T follicular helper cell (primary cell): Measurements from ENCODE around the gene ZPR1.
"Not testable (repeated sequence)": the region's sequence is repeated elsewhere in the genome, so short reads cannot be mapped to it uniquely, and the experiment has no call there.

ENCODE experiments used
- DNase-seq: peaks from one replicate; pipeline ENCODE4 v3.0.0-alpha.2; 2020; ENCODE audit warnings: low read depth

The ZPR1 gene

DNA sequence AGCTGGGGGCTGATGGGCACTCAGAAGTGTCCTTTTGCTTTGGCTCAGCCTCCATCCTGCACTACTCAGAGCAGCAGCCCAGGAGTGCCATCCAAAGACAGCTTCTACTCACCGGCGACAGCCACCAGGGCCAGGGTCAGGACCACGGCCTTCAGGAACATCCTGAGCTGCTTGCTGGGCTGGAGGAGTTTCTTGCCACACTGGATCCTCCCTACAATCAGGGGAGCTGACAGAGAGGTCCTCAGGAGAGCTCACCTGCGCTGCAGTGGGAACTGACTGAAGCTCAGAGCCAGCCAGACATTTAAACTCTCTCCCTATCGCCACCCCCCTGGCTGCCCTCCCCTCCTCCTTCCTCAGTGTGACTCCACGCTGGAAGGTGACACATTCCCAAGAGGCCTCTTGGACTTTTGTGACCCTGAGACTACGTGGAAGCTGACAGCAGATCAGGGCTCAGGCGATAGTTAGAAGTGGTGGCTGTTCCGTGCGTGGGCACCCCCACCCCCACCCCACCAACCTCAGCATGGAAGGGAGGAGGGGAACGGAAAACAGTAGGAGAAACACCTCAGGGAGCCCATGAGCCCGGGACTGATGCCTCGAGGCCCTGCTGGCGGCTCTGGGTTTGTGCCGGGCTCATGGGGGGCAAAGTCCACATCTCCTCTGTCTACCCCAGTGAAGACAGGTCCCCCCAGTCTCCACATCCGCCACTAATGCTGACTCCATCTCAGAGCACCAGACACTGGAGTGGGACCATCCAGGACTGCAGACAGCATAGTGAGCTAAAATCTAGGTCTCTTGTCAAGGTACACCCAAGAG lies 35.4 kb upstream of the ZPR1 start, which contains the start of gene APOA4:
TSS of gene APOA4 (minus strand) at position 274 of the 813 bp plus-strand sequence. CDS start at position 161, 113 bp downstream.
- DNase-seq, result no peak

DNA sequence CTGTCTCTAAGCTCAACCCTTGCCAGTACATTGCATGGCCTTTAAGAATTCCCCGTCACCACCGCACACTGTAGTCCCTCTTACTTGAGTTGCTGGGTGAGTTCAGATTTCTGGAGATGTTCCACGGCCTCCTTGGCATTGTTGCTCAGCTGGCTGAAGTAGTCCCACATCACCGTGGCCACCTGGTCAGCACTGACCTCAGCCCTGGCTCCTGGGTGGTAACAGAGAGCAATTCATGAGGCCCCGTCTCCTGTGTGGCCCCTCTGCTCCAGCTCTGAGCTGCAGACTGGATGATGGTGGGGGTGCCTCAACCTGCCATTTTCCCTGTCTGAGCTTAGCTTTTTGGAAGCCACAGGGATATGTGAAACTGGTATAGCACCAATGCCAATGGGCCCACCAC lies 34.8 kb upstream of the ZPR1 start:
- no peak for DNase-seq

DNA sequence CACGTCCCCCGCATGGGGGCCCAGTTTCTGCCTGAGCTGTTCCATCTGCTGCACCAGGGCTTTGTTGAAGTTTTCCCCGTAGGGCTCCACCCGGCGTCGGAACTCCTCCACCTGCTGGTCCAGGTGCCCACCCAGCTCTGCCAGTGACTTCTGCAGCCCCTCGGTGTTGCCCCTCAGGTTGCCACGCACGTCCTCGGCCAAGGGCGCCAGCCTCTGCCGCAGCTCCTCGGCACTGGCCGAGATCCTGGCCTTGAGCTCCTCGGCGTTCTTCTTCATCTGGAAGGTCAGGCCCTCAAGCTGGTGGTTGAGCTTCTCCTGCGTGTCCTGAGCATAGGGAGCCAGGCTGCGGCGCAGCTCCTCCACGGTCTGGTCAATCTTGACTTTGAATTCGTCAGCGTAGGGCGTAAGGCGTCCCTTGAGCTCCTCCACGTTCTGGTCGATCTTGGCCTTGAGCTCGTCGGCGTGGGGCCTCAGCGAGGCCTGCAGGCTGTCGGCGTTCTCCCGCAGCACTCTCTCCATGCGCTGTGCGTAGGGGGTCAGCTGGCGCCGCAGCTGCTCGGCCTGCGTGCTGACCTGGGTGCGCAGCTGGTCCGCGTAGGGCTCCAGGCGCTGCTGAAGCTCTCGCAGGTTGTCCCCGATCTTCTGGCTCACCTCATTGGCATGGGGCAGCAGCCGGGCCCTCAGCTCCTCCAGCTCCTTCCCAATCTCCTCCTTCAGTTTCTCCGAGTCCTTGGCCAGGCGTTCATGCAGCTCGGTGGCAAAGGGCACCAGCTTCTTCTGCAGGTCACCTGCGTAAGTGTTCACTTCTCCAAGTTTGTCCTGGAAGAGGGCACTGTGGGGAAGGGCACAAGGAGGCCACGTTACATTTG lies 33.5 kb upstream of the ZPR1 start:
- no peak for DNase-seq

DNA sequence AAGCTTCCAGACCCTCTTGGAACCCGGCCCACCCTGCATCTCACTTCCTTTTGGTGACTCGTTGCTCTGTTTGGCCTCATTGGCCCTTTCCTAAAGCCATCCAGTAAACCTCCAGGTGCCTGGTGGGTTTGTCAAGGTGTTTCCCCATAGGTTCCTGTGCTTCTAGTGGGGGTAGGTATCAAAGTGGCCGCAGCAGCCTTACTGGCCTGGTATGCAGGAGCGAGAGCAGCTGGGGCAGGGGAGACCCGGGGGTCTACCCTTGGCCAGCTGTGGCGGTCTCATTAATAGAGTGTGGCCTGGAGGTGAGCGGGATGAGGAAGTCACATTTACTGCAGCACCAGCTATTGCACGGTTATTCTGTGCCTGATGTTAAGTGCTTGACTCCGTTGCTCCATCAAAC lies 31.2 kb upstream of the ZPR1 start:
- no peak for DNase-seq

DNA sequence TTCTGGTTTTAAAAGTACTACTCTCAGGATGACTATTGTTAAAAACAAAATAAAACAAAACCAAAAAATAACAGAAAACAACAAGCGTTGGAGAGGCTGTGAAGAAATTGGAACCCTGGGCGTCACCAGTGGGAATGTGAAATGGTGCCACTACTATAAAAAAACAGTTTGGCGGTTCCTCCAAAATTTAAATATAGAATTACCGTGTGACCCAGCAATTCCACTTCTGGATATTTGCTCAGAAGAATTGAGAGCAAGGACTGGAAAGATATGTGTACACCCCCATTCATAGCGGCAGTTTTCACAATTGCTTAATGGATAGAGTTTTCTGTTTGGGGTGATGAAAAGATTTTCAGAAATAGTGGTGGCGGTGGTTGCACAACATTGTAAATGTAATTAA lies 26.7 kb upstream of the ZPR1 start:
- DNase-seq, result no peak

DNA sequence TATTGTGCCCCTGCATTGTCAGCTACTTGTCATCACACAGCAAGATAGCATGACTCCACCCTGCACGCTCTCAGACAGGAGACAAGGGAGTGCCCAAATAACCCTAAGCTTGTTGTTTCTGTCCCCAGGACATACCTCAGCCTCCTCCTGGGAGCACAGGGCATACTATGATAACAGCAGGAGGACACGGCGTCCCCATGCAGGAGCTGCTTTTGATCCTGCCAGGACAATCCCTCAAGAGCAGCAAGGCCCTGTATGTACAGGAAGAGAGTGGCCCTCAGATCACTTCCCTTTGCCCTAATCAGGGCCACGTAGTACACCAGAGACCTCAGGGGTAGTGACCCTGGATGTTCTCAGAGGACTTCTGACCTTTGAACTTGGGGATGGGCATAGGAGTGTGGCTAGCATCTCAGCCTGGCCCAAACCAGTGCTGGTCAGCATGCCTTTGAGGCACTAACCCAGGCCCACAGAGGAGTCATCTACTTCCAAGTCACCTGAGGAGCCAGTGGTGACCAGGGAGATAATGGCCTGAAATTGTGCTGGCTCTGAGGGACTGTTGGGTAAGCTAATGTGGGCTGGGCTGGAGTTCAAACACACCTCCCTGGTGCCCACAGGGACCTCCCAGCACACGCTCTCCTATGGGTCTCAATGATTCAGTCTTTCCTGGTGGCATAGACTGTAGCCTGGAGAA lies 26.1 kb upstream of the ZPR1 start:
- DNase-seq, result no peak

DNA sequence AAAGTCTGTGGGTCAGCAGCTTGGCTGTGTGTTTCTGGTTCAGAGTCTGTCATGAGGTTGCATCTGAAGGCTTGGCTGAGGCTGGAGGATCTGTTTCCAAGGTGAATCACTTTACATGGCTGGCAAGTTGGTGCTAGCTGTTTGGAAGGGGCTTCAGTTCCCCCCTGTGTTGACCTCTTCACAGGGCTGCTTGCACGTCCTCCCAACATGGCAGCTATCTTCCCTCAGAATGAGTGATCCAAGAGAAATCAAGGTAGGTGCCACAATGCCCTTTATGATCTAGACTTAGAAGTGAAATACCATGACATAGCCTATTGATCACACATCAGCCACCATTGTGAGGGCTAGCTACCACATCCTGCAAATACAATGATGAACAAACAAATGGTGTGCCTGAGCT lies 25.3 kb upstream of the ZPR1 start:
- DNase-seq, result no peak

DNA sequence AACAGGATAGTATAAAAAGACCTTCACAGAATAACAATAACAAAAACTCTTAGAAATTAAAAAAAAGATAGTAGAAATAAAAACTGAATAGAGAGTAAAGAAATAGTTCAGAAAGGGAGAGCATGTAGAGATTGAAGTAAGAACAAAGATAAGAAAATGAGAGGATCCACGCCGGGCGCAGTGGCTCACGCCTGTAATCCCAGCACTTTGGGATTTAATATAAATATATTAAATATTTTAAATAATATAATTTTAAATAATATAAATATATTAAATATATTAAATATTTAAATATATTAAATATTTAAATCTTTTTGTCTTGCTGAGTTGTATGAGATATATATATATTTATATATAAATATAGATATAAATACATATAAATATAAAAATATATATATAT lies 24.3 kb upstream of the ZPR1 start:
- no peak for DNase-seq

DNA sequence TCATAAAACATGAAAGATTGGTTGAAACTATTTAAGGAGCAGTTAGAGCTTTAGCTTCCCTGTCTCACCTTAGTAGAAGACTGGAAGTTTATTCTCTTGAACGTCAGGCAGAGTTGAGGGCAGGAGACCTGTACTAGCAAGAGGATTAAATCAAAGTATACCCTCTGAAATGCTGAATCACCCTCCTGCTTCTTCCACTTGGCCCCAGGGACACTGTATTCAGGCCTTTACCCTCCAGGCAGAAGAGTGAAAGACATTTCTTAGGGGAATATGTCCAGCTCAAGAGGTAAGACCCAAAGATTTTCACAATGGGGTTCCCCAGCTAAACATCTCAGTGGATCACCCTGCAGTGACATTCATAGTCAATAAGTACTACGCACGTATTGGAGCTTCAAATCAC lies 23.4 kb upstream of the ZPR1 start:
- no peak for DNase-seq

DNA sequence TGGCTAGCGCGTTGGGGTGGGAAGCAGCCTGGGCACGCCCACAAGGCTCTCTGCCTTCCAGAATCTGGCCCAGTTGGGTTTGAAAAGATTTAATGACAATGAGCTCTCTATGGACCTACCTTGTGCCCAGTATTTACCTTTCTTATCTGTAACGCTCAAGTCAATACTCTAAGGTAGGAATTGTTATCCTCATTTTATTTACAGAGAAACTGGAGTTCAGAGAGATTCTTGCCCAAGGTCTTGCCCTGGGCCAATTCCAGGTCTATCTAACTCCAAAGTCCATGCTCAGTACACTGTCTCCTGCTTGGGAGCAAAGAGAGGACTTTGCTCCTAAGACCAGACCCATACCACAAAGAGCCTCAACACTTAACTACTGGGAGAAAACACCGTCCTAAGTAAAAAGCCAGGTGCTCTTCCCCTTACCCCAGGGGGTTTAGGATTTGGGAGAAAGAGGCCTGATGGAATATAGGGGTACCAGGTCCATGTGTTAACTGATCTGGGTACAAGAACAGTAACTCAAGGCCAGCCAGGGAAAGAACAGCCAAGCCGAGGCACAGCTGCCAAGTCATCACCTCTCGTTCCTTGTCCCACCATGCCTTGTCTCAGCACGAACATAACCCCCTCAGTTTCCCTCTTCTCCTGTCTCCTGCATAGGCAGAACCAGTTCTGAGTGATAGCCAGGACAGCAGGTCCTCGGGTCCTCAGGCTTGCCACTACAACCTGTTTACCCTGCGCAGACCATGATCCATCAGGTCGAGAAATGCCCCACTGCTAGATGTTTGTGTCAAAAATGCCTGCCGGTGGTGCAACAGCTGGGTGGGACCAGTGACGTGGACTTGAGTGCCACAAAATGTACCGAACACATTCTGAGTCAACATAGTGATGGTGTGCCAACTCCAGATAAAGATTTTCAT lies 20.7 kb upstream of the ZPR1 start:
- no peak for DNase-seq

DNA sequence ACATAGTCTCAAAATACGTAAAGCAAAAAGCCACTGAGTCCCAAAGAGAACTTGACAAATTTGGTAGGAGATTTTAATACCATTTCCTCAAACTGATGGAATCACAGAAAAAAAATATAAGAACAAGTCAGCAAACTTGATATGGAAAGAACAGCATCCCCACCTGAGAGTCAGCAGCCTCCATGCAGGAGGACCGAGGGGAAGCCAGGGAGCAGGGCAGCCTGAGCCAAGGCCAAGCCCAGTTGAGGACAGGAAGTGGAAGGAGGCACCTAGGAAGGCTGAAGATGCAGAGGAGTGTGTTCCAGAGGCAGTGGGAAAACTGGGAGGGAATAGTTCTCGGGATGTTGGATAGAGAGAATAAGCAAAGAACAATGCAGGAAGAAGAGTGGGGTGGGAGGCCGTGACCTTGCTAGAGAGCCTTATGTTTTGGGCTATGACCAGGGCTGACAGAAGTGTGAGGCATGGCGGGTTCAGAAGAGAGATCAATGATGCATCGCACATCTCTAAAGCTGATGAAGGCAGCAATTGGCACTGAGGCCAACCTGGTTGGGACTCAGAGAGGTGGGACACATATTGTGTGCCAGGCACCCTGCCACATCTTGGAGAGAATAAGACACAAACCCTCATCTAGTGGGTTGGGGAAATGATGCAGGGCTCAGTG lies 19.9 kb upstream of the ZPR1 start:
- no peak for DNase-seq

DNA sequence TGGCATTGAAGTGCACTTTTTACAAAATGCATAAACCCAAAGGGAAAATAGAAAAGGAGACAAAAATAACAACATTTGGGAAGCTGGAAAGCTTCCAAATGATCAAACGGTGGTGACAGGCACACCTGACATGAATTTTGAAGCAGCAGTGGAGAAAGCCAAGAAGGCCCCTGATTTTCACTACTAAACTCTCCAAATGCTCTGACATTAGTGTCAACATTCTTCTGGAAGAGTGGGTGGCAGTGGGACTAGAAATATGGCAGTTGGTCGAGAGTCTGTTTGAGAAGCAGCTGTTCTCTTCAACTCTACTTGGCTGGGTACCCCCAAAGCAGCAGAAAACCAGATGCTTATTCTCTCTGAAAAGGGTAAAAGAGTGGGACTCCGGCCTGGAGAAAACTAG lies 16.2 kb upstream of the ZPR1 start:
- no peak for DNase-seq

DNA sequence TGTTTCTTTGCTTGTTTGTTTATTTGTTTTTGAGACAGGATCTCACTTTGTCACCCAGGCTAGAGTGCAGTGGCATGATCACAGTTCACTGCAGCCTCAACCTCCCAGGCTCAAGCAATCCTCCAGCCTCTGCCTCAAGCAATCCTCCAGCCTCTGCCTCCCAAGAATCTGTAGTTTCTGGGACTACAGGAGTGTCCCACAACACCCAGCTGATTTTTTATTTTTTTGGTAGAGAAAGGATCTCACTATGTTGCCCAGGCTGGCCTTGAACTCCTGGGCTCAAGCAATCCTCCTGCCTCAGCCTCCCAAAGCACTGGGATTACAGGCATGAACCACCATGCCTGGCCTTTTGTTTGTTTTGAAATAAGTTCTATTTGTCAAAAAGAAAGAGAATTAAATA lies 13.8 kb upstream of the ZPR1 start:
- not testable (repeated sequence) for DNase-seq

DNA sequence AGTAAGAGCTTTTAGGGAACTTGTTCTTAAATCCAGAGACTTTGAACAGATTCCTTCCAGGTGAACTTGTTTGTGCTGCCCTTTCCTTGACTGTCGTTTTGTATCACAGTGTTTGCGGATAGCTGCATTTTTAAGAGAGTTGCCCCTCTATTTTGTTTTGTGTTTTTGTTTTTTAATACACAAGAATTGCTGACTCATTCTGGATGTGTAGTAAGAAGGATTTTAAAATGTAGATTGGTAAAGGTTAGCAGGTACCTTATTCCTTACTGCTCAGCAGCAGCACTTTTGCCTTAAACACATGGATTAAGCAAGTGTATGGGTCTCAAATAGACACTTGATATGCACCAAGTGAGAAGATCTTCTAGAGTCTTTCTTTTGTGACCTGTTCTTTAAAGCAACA lies 12.8 kb upstream of the ZPR1 start:
- no peak for DNase-seq

DNA sequence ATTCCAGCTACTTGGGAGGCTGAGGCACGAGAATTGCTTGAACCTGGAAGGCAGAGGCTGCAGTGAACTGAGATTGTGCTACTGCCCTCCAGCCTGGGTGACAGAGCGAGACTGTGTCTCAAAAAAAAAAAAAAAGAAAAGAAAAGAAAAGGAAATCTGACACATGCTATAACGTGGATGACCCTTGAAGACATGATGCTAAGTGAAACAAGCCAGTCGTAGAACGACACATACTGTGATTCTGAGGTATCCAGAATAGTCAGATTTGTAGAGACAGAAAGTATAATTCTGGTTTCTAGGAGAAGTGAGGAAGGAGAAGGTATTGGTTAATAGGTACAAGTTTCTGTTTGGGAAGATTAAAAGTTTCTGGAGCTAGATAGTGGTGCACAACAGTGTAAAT lies 10.5 kb upstream of the ZPR1 start:
- DNase-seq, result no peak

DNA sequence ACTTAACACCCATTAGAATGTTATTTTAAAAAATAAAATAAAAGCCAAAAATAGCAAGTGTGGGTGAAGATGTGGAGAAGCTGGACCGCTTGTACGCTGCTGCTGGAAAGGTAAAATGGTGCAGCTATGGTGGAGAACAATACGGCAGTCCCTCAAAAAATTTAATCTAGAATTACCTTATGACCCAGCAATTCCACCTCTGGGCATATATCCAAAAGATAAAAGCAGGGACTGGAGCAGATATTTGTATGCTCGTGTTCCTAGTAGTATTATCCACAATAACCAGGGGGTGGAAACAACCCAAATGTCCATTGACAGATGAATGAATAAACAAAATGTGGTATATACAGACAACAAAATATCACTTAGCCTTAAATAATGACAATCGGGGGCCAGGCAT lies 10.0 kb upstream of the ZPR1 start:
- DNase-seq, result no peak

DNA sequence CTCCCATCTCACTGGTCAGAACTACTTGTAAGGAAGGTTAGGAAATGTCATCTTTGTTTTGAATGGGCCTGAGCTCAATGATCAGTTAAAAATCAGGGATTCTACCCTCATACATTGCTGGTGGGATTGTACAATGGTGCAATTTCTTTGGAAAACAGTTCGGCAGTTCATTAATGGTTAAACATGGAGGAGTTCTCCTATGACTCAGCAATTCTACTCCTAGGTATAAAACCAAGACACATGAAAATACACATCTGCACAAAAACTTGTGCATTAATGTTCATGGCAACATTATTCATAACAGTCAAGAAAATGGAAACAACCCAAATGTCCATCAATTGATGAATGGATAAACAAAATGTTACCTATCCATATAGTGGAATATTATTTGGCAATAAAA lies 8.7 kb upstream of the ZPR1 start:
- DNase-seq, result no peak

DNA sequence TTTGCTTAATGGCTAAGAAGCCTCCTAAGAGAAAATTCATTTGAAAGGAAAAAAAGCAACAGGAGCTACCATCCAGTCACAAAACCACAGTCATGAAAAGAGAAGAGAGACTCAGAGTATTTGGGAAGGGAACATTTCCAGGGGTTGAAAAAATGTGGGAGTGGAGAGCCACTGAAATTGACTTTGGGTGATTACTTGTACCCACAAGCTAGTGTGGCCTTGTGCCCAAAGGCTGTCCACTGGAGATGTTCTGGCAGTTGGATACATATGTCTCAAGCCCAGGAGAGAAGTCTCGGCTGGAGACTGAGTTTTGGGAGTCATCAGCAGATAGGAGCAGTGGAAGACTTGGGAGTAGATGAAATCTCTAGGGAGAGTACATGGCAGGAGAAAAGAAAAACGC lies 7.0 kb upstream of the ZPR1 start:
- no peak for DNase-seq

DNA sequence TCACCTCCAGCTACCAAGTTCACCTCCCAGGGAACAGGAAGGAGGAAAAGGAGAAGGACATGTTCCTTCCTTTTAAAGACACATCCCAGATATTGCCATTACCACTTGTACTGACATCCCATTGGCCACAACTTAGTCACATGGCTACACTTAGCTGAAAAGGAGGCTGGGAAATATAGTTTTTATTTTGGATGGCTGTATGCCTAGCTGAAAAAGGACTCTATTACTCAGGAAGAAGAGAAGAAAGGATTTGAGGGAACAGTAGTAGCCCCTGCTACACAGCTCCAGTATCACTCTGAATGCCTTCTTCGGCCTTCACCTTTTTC lies 5.9 kb upstream of the ZPR1 start:
- no peak for DNase-seq

DNA sequence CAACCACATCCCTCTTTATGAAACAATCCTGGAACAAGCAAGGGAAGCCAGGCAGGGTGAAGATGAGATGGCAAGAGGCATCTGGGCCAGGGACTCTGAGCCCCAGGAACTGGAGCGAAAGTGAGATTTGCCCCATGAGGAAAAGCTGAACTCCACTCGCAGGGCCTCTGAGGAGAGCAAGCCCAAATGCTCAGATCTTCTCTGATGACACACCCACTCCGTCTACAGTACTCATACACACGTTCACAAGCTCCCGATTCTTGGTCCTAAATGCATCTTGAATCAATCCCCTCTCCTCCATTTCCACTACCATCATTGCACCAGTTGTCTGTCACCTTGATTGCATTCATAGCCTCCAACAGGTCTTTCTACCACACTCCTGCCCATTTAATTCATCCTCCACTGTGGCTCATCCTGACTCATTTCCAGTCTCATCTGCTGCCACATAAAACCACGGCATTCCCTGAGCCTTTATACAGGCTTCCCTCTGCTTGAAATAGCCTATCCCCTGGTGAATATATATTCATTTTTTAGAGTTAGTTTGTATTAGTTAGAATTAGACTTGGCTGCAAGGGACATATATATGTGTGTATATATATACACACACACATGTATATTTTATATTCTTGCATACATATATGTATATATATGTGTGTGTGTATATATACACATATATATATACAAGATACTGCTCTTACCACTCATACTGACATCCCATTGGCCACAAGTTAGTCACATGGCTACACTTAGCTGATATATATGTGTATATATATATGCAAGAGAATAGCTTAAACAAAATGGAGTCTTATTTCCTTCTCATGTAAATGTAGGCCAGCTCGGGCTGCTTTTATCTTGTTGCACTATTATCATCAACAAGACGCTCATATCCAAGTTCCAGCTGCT lies 5.3 kb upstream of the ZPR1 start:
- DNase-seq, result no peak
